Cardiac fibroblast (primary cell): ENCODE results near the gene USP47.
A peak's percentile ranks its signal among the peaks of the same experiment; 100 is the strongest.

Experiments used
- DNase-seq, 2 donors: peaks; one replicate each; pipeline versions ENCODE4 v3.0.0 to v3.0.0-alpha.2; 2010; ENCODE audit warnings: low read depth in 2 of 2
- H3K4me3 ChIP-seq, 2 donors: replicated peaks in 1 of 2; 1 replicate in 1 of 2; 2 replicates in 1 of 2; pipeline ENCODE4 v1.5.1; 2011; ENCODE audit warnings: low read depth in 2 of 2, low read length in 2 of 2, mild to moderate bottlenecking in 2 of 2, moderate library complexity in 1 of 2
- TF ChIP-seq, protein P1 (sequence below): IDR thresholded peaks from one replicate; pipeline ENCODE4 v1.5.1; 2011; ENCODE audit warnings: low read depth, mild to moderate bottlenecking, low read length, inconsistent platforms

The USP47 gene

GRCh38 chr11:11937957-11938356, 96.2 kb downstream of the USP47 start:
- DNase-seq = peak in 1 of 2 donors; percentile 49
- TF ChIP-seq, protein P1, sequence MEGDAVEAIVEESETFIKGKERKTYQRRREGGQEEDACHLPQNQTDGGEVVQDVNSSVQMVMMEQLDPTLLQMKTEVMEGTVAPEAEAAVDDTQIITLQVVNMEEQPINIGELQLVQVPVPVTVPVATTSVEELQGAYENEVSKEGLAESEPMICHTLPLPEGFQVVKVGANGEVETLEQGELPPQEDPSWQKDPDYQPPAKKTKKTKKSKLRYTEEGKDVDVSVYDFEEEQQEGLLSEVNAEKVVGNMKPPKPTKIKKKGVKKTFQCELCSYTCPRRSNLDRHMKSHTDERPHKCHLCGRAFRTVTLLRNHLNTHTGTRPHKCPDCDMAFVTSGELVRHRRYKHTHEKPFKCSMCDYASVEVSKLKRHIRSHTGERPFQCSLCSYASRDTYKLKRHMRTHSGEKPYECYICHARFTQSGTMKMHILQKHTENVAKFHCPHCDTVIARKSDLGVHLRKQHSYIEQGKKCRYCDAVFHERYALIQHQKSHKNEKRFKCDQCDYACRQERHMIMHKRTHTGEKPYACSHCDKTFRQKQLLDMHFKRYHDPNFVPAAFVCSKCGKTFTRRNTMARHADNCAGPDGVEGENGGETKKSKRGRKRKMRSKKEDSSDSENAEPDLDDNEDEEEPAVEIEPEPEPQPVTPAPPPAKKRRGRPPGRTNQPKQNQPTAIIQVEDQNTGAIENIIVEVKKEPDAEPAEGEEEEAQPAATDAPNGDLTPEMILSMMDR = no peak
- no peak overlapping the region for H3K4me3 ChIP-seq

- no peak for DNase-seq
- no peak overlapping the region for H3K4me3 ChIP-seq
- TF ChIP-seq, protein P1 = no peak
These were observed 98.8 kb downstream of the USP47 start for GRCh38 chr11:11940551-11940950.

DNA sequence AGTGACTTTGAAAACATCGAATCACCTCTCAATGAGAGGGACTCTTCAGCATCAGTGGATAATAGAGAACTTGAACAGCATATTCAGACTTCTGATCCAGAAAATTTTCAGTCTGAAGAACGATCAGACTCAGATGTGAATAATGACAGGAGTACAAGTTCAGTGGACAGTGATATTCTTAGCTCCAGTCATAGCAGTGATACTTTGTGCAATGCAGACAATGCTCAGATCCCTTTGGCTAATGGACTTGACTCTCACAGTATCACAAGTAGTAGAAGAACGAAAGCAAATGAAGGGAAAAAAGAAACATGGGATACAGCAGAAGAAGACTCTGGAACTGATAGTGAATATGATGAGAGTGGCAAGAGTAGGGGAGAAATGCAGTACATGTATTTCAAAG, 100.9 kb downstream of the USP47 start:
- TF ChIP-seq, protein P1 = no peak
- DNase-seq = no peak
- no peak overlapping the region for H3K4me3 ChIP-seq

DNA sequence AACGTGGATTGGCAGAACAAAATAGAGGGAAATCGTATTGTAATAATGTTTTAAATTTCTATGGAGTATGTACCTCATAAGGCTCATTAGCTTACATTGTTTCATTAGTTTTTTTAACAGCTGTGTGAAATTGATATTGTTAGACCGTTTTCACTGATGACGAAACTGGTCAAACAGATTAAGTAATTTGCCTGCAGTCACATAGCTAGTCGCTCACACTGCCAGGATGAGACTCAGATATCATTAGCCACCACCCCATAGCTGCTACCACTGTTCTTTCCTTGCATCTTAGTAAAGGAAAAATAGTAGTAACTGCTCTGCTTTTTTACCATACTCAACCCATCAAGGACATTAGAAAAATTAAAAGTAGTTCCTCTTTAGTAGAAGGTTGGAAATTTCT, 102.7 kb downstream of the USP47 start:
- DNase-seq = no peak
- no peak overlapping the region for H3K4me3 ChIP-seq
- TF ChIP-seq, protein P1 = no peak

- peak; percentile 21 to 57 for DNase-seq
- H3K4me3 ChIP-seq = no peak overlapping the region
- TF ChIP-seq, protein P1 = no peak
These were observed 104.4 kb downstream of the USP47 start for GRCh38 chr11:11946180-11946579.

DNA sequence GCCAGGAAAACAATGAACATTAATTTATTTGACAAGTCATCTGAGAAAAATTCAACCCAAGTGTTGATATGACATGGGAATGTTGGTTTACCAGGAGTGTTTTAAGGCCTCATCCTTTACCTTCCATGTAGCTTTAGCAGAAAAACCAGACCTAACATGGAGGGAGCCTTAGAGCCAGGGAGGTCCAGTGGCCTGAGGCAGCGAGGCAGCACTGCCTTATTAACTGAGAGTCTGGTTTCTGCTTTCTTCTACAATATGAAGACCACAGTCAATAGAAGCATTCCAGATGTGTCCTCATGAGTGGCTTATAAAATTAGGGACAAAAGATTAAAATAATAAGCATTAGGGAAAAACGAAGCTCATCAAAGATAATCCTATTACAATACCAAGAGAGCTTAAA, 105.1 kb downstream of the USP47 start:
- H3K4me3 ChIP-seq = no peak overlapping the region
- DNase-seq = no peak
- TF ChIP-seq, protein P1 = no peak

DNA sequence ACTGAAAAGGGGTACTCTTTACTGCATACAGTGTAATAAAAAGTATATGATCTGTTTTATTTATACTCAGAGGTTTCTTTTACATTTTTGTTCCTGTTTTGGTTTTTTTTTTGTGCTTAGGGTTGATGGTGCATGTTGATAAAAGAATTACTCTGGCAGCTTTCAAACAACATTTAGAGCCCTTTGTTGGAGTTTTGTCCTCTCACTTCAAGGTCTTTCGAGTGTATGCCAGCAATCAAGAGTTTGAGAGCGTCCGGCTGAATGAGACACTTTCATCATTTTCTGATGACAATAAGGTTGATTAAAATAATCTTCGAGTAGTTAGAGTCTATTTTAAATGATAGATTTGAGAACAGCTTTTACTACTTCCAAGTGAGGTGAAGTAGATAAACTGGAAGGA, 106.1 kb downstream of the USP47 start:
- TF ChIP-seq, protein P1 = no peak
- no peak for DNase-seq
- H3K4me3 ChIP-seq = no peak overlapping the region
